Uterus (tissue), 2 donors: ENCODE data around the gene IPO11.

Experiments
- CTCF ChIP-seq, 4 experiments: fragments of 200-600 bp in 2 of 4; fragments of 450-650 bp in 2 of 4; sonication (generic) in 2 of 4; IDR thresholded peaks; one replicate each; pipeline ENCODE4 v1.5.1; 2016 to 2019; ENCODE audit warnings: antibody characterized with exemption in 4 of 4, mild to moderate bottlenecking in 2 of 4, moderate library complexity in 1 of 4
- POLR2A ChIP-seq, 2 donors: fragments of 450-650 bp; IDR thresholded peaks; one replicate each; pipeline ENCODE4 v1.6.1; 2016; ENCODE audit warnings: antibody characterized with exemption in 2 of 2, mild to moderate bottlenecking in 1 of 2, moderate library complexity in 1 of 2

GRCh38 chr5:62649476-62650113, 237.0 kb downstream of the IPO11 start:
- TF ChIP-seq POLR2A (IDR thresholded peaks at IDR 0.05) = no peak
- no peak for TF ChIP-seq CTCF (IDR thresholded peaks at IDR 0.05)
